Forelimb muscle (tissue), 1 donor: ENCODE measurements around the gene TEX14. TPM values are rescaled to one million over a fixed set of nuclear protein-coding genes. Genes with fewer than 3 reads are reported as not detected.

Source experiments
- DNase-seq: peaks from one replicate; pipeline ENCODE4 v3.0.0-alpha.2; 2013; ENCODE audit warnings: low read depth
- polyA plus RNA-seq: library from polyadenylated mRNA; unstranded; fragments of 120-200 nt; gene quantifications from one replicate; pipeline ENCODE4 v1.2.1, GENCODE V29; 2013; ENCODE audit not compliant: insufficient read length

The TEX14 gene
- polyA plus RNA-seq, 1 donor, result 2.1 TPM

GRCh38 chr17:58529275-58529674, 162.6 kb downstream of the TEX14 start:
- no peak for DNase-seq

GRCh38 chr17:58528443-58528842, 163.4 kb downstream of the TEX14 start:
- no peak for DNase-seq

- DNase-seq, result no peak
Measured at GRCh38 chr17:58527949-58528348, 163.9 kb downstream of the TEX14 start.

GRCh38 chr17:58527306-58527705, 164.5 kb downstream of the TEX14 start:
- DNase-seq, result no peak

DNA sequence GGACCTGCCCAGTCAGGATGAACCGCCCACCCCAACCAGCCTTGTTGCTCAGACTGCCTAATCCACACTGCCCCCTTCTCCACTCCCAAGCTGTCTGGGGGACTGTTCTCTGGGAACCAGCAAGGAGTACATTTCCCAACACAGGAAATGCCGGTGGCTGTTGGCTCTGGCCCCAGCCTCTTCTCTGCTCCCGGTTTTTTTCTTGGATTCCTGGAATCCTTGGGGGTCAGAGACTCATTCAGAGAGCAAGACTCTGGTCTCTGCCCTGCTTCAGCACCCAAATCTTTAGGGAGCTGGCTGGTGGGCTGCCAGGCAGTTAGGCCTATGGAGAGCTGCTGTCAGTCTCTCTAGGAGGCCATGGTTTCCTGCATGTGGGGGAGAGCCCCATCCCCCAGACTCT, 166.6 kb downstream of the TEX14 start:
- no peak for DNase-seq

DNA sequence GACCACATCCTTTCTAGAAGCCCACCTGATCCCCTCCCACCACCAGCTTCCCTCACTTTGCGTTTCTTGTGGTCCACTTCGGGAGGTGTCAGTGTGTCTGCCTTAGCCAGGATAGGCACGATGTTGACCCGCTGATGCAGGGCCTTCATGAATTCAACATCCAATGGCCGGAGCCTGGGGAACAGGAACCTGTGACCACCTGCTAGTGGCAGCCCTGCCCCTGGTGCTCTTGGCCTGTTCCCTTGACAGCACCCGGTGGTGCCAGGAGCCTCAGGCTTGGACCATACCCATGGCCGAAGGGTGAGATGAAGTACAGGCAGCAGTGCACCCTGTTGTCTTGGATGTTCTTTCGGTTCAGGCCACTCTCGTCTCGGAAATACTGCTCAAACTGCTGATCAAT, 170.2 kb downstream of the TEX14 start:
- DNase-seq, result no peak

DNA sequence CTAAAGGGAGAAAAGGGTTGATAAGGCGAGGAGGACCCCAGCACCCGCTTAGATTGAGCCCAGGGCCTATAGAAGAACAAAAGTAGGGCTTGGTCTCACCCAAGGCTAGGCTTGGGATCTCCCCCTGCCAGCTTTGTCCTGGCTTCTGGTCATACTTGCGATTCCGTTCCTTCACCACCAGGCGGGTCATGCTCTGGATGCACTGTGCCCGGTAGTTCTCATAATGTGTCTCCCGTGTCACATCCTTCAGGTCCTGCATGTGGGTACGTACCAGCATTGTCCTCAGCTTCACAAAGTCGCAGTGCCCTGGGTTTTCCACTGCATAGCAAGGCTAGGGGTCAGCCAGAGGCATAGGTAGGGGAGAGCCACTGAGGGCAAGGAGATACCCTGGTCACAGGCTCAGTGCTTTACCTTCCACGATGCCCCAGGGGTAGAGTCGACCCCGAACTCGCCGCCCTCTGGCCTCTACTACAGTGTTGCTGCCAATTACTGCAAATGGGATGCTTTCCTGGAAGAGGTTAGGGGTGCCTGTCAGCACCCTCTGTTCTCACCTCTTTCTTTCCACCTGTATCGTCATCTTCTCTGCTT, 170.9 kb downstream of the TEX14 start:
- no peak for DNase-seq

DNA sequence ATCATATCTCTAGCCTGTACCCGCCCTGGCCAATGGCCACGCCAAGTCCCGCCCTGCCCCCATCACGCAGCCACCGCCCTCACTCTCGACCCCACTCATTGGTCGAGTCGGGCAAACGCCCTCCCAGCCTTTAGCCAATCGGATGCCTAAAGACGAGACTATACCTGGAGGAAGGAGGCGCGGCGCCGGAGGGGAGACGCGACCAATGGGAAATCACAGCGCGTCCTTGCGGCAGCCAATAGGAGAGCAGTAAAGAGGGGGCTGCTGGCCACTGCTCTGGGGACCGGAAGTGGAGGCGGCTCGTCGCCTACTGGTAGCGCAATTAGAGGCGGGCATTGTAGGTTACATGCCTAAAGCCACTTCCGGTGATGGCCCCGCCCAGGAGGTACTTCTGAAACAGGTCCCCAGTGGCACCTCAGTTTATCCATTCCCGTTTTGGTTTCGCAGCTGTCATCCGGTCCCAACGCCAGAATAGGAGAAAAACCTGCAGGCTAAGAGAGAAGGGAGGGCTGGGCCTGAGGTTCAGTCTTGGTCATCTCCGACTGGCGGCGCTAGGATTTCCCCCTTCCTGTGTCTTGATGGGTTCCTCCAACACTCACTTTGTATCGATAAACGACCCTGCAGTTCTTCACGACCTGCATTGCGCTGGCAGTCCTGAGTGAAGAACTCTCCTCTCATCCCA, 173.8 kb downstream of the TEX14 start:
- DNase-seq, result peak; percentile 98

DNA sequence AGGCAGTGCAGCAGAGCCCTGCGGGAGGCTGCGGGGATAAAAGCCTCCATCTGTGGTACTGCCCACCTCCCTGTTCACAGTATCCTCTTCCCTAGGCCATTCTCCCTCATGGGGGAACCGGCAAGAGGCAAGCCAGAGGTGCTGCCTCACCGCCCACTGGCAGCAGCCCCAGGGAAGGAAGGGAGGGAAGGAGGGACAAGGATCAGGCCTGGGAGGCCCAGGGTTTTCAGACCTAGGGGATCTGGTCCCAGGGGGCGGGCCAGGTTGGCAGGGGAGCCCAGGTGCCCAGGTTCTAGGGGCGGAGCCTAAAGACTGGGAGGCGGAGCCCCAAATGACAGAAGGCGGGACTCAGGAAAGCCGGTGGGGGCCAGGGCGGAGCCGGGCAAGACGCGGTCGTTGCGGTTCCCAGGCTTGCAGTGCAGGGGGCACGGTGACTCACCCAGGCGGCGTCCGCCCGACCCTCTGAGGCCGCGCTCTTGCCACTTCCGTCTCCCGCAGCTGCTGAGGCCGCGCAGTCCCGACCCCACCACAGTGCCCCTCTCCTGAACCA, 174.4 kb downstream of the TEX14 start:
- no peak for DNase-seq

GRCh38 chr17:58516644-58517377, 175.0 kb downstream of the TEX14 start:
- DNase-seq, result no peak

DNA sequence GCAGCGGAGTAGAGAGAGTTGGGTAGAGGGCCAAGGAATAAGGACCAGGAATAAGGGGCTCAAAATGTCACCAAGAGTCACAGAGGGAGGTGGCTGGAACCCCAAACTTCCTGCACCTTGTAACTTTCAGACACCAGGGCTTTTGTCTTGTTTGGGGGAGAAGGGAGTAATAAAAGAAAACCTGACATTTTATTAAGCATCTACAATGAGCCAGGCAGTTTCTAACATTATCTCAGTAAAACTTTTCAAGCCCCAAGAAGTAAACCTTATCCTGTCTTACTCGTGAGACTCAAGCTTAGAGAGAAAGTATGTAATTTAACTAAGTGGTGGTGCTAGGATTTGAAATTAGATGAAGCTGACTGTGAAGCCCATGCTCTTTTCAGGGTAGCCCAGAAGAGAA, 176.6 kb downstream of the TEX14 start:
- DNase-seq, result no peak

- DNase-seq, result no peak
Measured at GRCh38 chr17:58514770-58515157, 177.1 kb downstream of the TEX14 start.

DNA sequence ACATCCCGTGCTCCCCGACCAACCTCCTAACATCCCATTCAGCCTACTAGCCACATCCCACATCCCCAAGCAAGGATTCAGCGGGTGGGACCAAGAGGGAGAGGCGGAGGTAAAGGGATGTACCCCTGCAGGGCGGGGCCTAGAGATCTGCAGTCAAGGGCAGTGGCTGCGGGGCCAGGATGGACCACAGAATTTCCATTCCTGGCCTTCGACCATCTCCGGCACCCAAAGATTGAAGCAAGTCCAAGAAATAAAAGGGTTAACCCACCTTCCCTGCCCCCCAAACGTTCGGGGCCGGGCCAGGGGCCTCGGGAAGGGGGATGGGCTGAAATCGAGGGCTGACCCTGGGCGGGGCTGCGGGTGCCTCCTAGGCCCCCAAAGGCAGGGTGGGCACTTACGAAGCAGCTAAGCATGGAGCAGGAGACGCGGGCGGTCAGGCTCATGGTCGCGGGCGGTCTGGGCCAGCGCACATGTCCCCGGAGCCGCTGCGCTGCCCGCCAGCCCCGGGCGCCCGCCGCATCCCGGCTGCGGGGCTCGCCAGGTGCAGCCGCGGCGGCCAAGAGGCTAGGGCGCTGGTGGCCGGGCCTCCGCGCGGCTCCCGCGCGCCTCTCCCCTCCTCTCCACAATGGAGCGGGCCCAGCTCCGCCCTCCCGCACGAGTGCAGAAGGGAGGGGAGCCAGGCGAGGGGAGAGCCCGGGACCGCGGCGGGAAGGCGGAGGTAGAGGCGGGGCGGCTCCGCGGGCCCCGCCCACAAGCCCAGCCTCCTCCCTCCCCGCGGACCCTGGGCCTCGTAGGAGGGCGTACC, 177.7 kb downstream of the TEX14 start, which contains the start of gene MTMR4:
Gene MTMR4 (minus strand): TSS at position 674 of the 805 bp plus-strand sequence. CDS start 231 bp downstream, at position 443.
- DNase-seq, result peak; percentile 40

GRCh38 chr17:58513267-58513964, 178.4 kb downstream of the TEX14 start:
- no peak for DNase-seq

DNA sequence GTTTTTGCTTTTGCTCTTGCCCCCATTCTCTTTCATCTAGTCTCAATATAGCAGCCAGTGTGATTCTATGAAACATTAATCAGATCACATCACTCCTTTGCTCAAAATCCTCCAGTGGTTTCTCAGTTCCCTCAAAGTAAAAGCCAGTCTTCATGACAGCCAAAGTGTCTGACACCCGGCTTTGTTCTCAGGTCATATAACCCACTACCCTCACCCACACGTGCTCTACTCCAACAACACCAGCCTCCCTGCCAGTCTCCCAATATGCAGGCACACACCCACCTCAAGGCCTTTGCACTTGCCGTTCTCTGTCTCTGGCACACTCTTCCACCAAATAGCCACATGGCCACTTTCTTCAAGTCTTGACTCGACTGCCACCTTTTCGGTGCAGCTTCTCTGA, 181.8 kb downstream of the TEX14 start:
- DNase-seq, result no peak

- DNase-seq, result no peak
Measured at GRCh38 chr17:58508341-58509067, 183.3 kb downstream of the TEX14 start.

DNA sequence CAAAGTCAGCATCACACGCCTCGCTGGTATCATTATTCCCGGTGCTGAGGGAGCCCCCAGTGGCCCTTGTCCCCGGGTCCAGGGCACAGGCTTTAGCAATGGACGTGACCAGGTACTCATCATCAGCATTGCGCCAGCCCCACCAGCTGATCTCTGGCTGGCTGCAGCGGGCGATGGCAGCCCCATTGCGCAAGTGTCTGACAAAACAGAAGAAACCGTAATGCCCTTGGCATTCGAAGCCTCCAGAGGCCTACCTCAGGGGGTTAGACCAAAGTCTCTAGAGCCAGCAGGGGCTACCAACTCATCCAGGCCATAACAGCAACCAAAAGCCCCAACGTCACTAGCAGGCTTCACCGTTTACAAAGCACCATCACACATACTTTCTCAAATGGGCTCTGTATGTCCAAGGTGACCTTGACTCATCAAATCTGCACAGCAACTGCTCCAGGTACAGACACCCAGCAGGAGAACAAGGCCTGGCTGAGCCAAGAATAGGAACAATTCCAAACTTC, 184.7 kb downstream of the TEX14 start:
- DNase-seq, result no peak
